Liver (tissue), 9 donors: ENCODE results near the gene RALGPS1. TPM values are rescaled to one million over a fixed set of nuclear protein-coding genes. Genes with fewer than 3 reads are reported as not detected.

Experiments
- DNase-seq: peaks from one replicate; pipeline ENCODE4 v3.0.0-alpha.2; 2017; ENCODE audit warnings: low spot score
- H3K27ac ChIP-seq, 2 donors: one replicate each; pipeline ENCODE4 v1.7.0; 2013; ENCODE audit warnings: inconsistent platforms in 2 of 2, low read length in 2 of 2, control low read depth in 1 of 2, low read depth in 1 of 2, mild to moderate bottlenecking in 1 of 2
- H3K27me3 ChIP-seq, 4 donors: one replicate each; pipeline versions ENCODE4 v1.6.1 to v1.7.0; 2013; ENCODE audit warnings: low read length in 3 of 4, inconsistent platforms in 1 of 4, mild to moderate bottlenecking in 1 of 4, moderate library complexity in 1 of 4; ENCODE audit not compliant: control insufficient read depth in 4 of 4, insufficient read depth in 4 of 4
- H3K36me3 ChIP-seq, 4 donors: one replicate each; pipeline versions ENCODE4 v1.6.1 to v1.7.0; 2013; ENCODE audit warnings: low read length in 3 of 4, mild to moderate bottlenecking in 3 of 4, low read depth in 1 of 4, moderate library complexity in 1 of 4; ENCODE audit not compliant: control insufficient read depth in 4 of 4, insufficient read depth in 3 of 4
- H3K4me1 ChIP-seq, 4 donors: one replicate each; pipeline versions ENCODE4 v1.6.1 to v1.7.0; 2013; ENCODE audit warnings: low read length in 3 of 4, mild to moderate bottlenecking in 3 of 4, moderate library complexity in 1 of 4; ENCODE audit not compliant: control insufficient read depth in 4 of 4, insufficient read depth in 4 of 4
- H3K4me3 ChIP-seq, 3 donors: one replicate each; pipeline versions ENCODE4 v1.6.1 to v1.7.0; 2013; ENCODE audit warnings: low read length in 3 of 3, control low read depth in 1 of 3, low read depth in 1 of 3, mild to moderate bottlenecking in 1 of 3
- H3K9ac ChIP-seq, 2 donors: one replicate each; pipeline ENCODE4 v1.7.0; 2013; ENCODE audit warnings: low read length in 2 of 2, mild to moderate bottlenecking in 2 of 2, moderate library complexity in 2 of 2, control low read depth in 1 of 2, low read depth in 1 of 2
- H3K9me3 ChIP-seq, 4 donors: one replicate each; pipeline versions ENCODE4 v1.6.1 to v1.7.0; 2013; ENCODE audit warnings: low read length in 3 of 4; ENCODE audit not compliant: control insufficient read depth in 4 of 4
- ATF3 ChIP-seq: IDR thresholded peaks from 2 replicates; pipeline ENCODE4 v1.6.1; 2016; ENCODE audit warnings: antibody characterized with exemption
- EGR1 ChIP-seq, 2 donors: IDR thresholded peaks; 2 replicates each; pipeline ENCODE4 v1.6.1; 2016 to 2018; ENCODE audit warnings: antibody characterized with exemption in 2 of 2, low read depth in 2 of 2
- FOXA1 ChIP-seq: IDR thresholded peaks from 2 replicates; pipeline ENCODE4 v1.6.1; 2016; ENCODE audit warnings: antibody characterized with exemption
- GABPA ChIP-seq, 2 donors: IDR thresholded peaks in 1 of 2; conservative IDR thresholded peaks in 1 of 2; 2 replicates each; pipeline ENCODE4 v1.6.1; 2016; ENCODE audit warnings: antibody characterized with exemption in 2 of 2, mild to moderate bottlenecking in 1 of 2, moderate library complexity in 1 of 2
- HNF4A ChIP-seq, 2 donors: conservative IDR thresholded peaks; 2 replicates each; pipeline ENCODE4 v1.6.1; 2016; ENCODE audit warnings: antibody characterized with exemption in 2 of 2, mild to moderate bottlenecking in 2 of 2
- HNF4G ChIP-seq: IDR thresholded peaks from 2 replicates; pipeline ENCODE4 v1.6.1; 2016; ENCODE audit warnings: antibody characterized with exemption
- NR2F2 ChIP-seq: IDR thresholded peaks from 2 replicates; pipeline ENCODE4 v1.6.1; 2016; ENCODE audit warnings: antibody characterized with exemption
- RAD21 ChIP-seq, 2 donors: IDR thresholded peaks; 2 replicates each; pipeline ENCODE4 v1.6.1; 2016; ENCODE audit warnings: antibody characterized with exemption in 2 of 2, mild to moderate bottlenecking in 2 of 2
- RXRA ChIP-seq, 2 donors: IDR thresholded peaks; 2 replicates each; pipeline ENCODE4 v1.6.1; 2017 to 2018; ENCODE audit warnings: antibody characterized with exemption in 2 of 2, mild to moderate bottlenecking in 1 of 2
- TAF1 ChIP-seq: conservative IDR thresholded peaks from 2 replicates; pipeline ENCODE4 v1.6.1; 2016; ENCODE audit warnings: antibody characterized with exemption, mild to moderate bottlenecking
- YY1 ChIP-seq: IDR thresholded peaks from 2 replicates; pipeline ENCODE4 v1.6.1; 2016; ENCODE audit warnings: antibody characterized with exemption, mild to moderate bottlenecking
- ZBTB33 ChIP-seq: IDR thresholded peaks from 2 replicates; pipeline ENCODE4 v1.6.1; 2016; ENCODE audit warnings: antibody characterized with exemption
- WGBS: extraction: QIAGEN DNeasy Blood & Tissue Kit; methylation state at CpG from one replicate; pipeline ENCODE4 v1.1.7; 2013; 5-methylcytosine and 5-hydroxymethylcytosine counted together
- polyA plus RNA-seq, 2 donors: library from polyadenylated mRNA; stranded (reverse) in 1 of 2; unstranded in 1 of 2; fragments of 200-250 nt in 1 of 2; fragments of >200 nt in 1 of 2; fragmentation: Nextera tagmentation in 1 of 2; extraction: Ambion mirVana in 1 of 2; gene quantifications; one replicate each; pipeline versions ENCODE4 v1.2.1 to v1.2.3, GENCODE V29; 2013 to 2015
- total RNA-seq, 2 donors: library from RNA; depleted of rRNA; stranded (reverse); fragments of >200 nt; gene quantifications; one replicate each; pipeline ENCODE4 v1.2.3, GENCODE V29; 2014
- TF ChIP-seq, protein P1 (sequence below): IDR thresholded peaks from 2 replicates; pipeline ENCODE4 v1.6.1; 2016; ENCODE audit warnings: antibody characterized with exemption
- TF ChIP-seq, protein P2 (sequence below): fragments of 150-350 bp; IDR thresholded peaks from 2 replicates; pipeline ENCODE4 v1.5.1; 2017; ENCODE audit warnings: improper control_type of control experiment, low read depth, low read length; ENCODE audit not compliant: missing input control
- TF ChIP-seq, protein P3 (sequence below): IDR thresholded peaks from 2 replicates; pipeline ENCODE4 v1.6.1; 2016; ENCODE audit warnings: antibody characterized with exemption, mild to moderate bottlenecking
- donor health status: healthy.
- donor health status: healthy.
- donor health status: healthy.
- donor health status: healthy.
- donor health status: healthy.

The RALGPS1 gene
- total and polyA plus RNA-seq, 4 donors, result 1.4 to 2.7 (median 2.0) TPM

GRCh38 chr9:127154390-127155191 lies 240.0 kb downstream of the RALGPS1 start:
- H3K4me3 ChIP-seq, result no peak overlapping the region
- peaks cover 0 to 8% (median 4%) of the 10 kb centered on the region in 4 donors for H3K4me1 ChIP-seq
- no peaks in the 10 kb centered on the region for H3K27me3 ChIP-seq
- H3K9me3 ChIP-seq, result no peaks in the 10 kb centered on the region
- H3K9ac ChIP-seq, result no peak overlapping the region
- TF ChIP-seq, protein P1, sequence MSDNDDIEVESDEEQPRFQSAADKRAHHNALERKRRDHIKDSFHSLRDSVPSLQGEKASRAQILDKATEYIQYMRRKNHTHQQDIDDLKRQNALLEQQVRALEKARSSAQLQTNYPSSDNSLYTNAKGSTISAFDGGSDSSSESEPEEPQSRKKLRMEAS, result no peak
- TF ChIP-seq ATF3 (no peak), EGR1 (IDR thresholded peaks at IDR 0.05; ENCODE audit: low read depth in 2 of 2) (no peak), YY1 (no peak), HNF4A (conservative IDR thresholded peaks at IDR 0.05) (no peak), GABPA (IDR thresholded peaks at IDR 0.05 in 1 of 2, conservative IDR thresholded peaks at IDR 0.05 in 1 of 2) (no peak), ZBTB33 (no peak), RAD21 (IDR thresholded peaks at IDR 0.05) (no peak), TAF1 (no peak), HNF4G (no peak), FOXA1 (no peak), NR2F2 (no peak), RXRA (IDR thresholded peaks at IDR 0.05) (no peak)
- TF ChIP-seq, protein P2, sequence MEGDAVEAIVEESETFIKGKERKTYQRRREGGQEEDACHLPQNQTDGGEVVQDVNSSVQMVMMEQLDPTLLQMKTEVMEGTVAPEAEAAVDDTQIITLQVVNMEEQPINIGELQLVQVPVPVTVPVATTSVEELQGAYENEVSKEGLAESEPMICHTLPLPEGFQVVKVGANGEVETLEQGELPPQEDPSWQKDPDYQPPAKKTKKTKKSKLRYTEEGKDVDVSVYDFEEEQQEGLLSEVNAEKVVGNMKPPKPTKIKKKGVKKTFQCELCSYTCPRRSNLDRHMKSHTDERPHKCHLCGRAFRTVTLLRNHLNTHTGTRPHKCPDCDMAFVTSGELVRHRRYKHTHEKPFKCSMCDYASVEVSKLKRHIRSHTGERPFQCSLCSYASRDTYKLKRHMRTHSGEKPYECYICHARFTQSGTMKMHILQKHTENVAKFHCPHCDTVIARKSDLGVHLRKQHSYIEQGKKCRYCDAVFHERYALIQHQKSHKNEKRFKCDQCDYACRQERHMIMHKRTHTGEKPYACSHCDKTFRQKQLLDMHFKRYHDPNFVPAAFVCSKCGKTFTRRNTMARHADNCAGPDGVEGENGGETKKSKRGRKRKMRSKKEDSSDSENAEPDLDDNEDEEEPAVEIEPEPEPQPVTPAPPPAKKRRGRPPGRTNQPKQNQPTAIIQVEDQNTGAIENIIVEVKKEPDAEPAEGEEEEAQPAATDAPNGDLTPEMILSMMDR, result no peak
- TF ChIP-seq, protein P3, sequence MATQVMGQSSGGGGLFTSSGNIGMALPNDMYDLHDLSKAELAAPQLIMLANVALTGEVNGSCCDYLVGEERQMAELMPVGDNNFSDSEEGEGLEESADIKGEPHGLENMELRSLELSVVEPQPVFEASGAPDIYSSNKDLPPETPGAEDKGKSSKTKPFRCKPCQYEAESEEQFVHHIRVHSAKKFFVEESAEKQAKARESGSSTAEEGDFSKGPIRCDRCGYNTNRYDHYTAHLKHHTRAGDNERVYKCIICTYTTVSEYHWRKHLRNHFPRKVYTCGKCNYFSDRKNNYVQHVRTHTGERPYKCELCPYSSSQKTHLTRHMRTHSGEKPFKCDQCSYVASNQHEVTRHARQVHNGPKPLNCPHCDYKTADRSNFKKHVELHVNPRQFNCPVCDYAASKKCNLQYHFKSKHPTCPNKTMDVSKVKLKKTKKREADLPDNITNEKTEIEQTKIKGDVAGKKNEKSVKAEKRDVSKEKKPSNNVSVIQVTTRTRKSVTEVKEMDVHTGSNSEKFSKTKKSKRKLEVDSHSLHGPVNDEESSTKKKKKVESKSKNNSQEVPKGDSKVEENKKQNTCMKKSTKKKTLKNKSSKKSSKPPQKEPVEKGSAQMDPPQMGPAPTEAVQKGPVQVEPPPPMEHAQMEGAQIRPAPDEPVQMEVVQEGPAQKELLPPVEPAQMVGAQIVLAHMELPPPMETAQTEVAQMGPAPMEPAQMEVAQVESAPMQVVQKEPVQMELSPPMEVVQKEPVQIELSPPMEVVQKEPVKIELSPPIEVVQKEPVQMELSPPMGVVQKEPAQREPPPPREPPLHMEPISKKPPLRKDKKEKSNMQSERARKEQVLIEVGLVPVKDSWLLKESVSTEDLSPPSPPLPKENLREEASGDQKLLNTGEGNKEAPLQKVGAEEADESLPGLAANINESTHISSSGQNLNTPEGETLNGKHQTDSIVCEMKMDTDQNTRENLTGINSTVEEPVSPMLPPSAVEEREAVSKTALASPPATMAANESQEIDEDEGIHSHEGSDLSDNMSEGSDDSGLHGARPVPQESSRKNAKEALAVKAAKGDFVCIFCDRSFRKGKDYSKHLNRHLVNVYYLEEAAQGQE, result no peak
- WGBS, result 80% methylated on average over 13 of the region's 13 CpGs
- H3K27ac ChIP-seq, result no peak overlapping the region
- DNase-seq, result peak; percentile 21
- H3K36me3 ChIP-seq, result no peaks in the 10 kb centered on the region
